ENCODE data around the gene BCL6. TPM values are rescaled to one million over a fixed set of nuclear protein-coding genes. Genes with fewer than 3 reads are reported as not detected.

The BCL6 gene
- total RNA-seq, 6 experiments from 2014 or later: 28.0 to 36.5 (median 31.1) TPM

DNA sequence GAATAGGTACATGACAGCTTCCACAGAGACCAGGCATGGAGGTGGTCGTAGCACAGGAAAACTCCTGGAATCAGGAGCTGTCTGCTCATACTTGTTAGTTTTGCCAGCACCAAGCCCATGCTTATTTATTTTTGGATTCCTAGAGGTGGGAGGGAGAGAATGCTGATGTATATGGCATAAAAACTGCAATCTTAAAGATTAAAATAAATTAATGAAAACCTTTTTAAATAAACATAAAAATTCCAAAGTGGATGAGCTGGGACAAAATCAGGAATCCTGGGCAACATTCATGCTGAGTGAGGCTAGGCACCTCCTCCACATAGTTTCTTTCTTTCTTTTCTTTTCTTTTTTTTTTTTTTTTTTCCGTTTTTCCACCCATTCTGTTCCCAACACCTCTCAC is 14.3 kb upstream of the BCL6 start:
- no peak for DNase-seq

DNA sequence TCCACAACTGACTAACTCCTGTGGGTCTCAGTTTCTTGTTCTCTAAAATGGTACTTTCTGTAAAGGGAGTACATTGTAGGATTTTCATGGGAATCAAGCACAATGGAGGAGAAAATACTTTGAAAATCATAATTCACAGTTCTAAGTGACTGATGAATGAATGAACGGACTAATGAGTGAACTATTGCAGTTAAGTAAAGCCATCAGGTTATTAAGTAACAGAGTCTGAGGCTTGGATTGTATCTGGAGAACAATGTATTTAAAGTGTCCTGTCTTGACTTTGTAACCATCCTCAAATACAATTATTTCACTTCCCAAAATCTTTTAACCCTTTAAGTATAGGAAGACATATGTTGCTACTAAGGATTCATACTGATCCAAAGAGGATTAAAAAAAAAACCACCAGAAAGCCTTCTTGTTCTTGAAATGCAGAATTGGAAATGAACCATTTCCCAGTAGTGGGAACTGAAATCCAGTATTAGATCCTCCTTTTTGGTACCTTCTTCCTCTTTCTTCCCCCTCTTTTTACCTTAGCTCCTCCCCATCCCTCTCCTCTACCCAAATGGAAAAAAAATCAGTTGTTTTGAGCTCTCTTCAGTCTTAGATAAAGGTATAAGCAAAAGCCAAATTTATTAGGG is 13.2 kb upstream of the BCL6 start:
- peaks cover 2% of the 10 kb centered on the region; the same call in 1 of the 2 replicates for H3K27me3 Mint-ChIP-seq (ENCODE audit: insufficient read depth)
- H3K9me3 Mint-ChIP-seq: no peaks in the 10 kb centered on the region
- TF ChIP-seq, protein P1, sequence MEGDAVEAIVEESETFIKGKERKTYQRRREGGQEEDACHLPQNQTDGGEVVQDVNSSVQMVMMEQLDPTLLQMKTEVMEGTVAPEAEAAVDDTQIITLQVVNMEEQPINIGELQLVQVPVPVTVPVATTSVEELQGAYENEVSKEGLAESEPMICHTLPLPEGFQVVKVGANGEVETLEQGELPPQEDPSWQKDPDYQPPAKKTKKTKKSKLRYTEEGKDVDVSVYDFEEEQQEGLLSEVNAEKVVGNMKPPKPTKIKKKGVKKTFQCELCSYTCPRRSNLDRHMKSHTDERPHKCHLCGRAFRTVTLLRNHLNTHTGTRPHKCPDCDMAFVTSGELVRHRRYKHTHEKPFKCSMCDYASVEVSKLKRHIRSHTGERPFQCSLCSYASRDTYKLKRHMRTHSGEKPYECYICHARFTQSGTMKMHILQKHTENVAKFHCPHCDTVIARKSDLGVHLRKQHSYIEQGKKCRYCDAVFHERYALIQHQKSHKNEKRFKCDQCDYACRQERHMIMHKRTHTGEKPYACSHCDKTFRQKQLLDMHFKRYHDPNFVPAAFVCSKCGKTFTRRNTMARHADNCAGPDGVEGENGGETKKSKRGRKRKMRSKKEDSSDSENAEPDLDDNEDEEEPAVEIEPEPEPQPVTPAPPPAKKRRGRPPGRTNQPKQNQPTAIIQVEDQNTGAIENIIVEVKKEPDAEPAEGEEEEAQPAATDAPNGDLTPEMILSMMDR (IDR thresholded peaks at IDR 0.05): no peak
- no peak overlapping the region for H3K27ac Mint-ChIP-seq
- peaks cover 12% of the 10 kb centered on the region for H3K4me1 Mint-ChIP-seq (ENCODE audit: low read depth)
- H3K4me3 Mint-ChIP-seq: no peak overlapping the region
- DNase-seq: no peak
- H3K36me3 Mint-ChIP-seq (ENCODE audit: low read depth): no peaks in the 10 kb centered on the region

More for the DNA sequence above, 14.3 kb upstream of the BCL6 start:
- Mint-ChIP-seq H3K27me3 (ENCODE audit: insufficient read depth) (peaks cover 2% of the 10 kb centered on the region; the same call in 1 of the 2 replicates), H3K9me3 (no peaks in the 10 kb centered on the region), H3K4me3 (no peak overlapping the region), H3K36me3 (ENCODE audit: low read depth) (no peaks in the 10 kb centered on the region), H3K4me1 (ENCODE audit: low read depth) (peaks cover 23% of the 10 kb centered on the region), H3K27ac (no peak overlapping the region)
- TF ChIP-seq, protein P1 (IDR thresholded peaks at IDR 0.05): no peak

DNA sequence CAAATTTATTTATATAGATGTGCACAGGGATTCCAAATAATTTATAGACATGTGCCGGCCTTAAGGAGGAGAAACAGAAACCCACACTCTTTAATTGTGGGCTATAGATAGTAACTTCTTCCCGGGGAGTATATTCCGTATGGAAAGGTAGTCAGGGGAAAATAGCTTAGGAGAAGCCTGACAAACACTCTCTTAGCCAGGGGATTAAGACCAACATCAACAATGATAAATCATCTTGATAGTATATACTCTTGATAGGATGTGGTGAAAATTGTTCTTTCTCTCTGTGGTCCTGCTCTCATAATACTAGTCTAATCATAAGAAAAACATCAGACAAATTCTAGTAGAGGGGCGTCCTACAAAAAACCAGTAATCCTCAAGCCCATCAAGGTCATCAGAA is 8.2 kb upstream of the BCL6 start:
- Mint-ChIP-seq H3K27ac (no peak overlapping the region), H3K4me1 (ENCODE audit: low read depth) (peaks cover 17% of the 10 kb centered on the region), H3K9me3 (no peaks in the 10 kb centered on the region), H3K27me3 (ENCODE audit: insufficient read depth) (peaks cover 2% of the 10 kb centered on the region; the same call in 1 of the 2 replicates), H3K36me3 (ENCODE audit: low read depth) (no peaks in the 10 kb centered on the region), H3K4me3 (no peak overlapping the region)
- TF ChIP-seq, protein P1 (IDR thresholded peaks at IDR 0.05): no peak
- DNase-seq: no peak

DNA sequence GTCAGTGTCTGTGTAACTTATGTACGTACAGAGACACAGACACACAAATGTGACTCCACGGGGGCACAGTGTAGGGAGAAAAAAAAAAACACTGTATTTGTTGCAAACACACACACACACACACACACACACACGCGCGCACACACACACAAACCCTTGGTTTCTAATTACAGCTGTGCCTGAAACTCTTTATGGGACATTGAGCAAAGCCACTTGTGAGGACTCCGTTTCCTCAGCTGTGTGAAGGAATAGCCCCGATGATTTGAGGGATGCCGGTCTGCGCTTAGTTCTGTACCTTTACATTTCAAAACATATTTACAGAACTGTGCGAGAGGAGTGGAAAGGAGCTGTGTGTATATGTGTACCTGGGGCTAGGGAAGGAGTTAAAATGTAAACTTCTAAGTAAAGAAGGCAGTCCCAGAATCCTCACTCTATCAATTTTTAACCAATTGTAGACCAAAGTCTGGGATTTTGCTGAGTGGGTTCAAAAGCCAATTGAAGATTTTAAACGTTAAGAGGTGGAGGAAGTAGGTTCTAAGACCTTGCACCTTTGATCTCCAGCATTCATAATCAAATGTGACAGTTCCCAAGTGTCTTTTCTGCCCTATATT is 5.3 kb upstream of the BCL6 start:
- Mint-ChIP-seq H3K4me3 (no peak overlapping the region), H3K27ac (no peak overlapping the region), H3K36me3 (ENCODE audit: low read depth) (no peaks in the 10 kb centered on the region), H3K27me3 (ENCODE audit: insufficient read depth) (no peaks in the 10 kb centered on the region; the same call in none of the 2 replicates), H3K9me3 (no peaks in the 10 kb centered on the region), H3K4me1 (ENCODE audit: low read depth) (peaks cover 43% of the 10 kb centered on the region)
- TF ChIP-seq, protein P1 (IDR thresholded peaks at IDR 0.05): no peak
- no peak for DNase-seq

DNA sequence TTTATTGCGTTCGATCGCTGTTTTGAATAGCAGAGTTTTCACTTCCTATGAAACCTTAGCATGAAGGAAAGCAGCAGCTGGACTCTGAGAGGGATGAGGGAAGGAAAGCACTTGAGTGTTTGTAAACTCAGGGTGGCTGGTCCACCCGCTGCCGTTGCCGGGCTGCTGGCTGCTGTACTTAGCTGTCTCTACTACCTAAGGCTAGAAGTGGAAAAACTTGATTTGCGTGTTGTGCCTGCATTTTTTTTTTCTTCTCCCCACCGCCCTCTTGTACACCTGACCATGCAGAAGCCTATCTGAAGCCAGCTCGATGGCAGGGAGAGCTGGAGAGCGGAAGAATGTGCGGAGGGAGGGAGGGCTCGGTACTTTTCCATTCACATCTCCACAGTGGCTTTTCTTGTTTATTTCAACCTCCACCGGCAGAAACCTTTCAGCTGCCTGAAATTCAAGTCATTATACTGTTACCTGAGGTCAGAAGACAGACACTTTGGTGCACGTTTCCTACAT is 4.8 kb upstream of the BCL6 start:
- no peak for DNase-seq
- no peaks in the 10 kb centered on the region; the same call in none of the 2 replicates for H3K27me3 Mint-ChIP-seq (ENCODE audit: insufficient read depth)
- TF ChIP-seq, protein P1 (IDR thresholded peaks at IDR 0.05): no peak
- peak overlapping the region; percentile 23; the same call in 1 of the 2 replicates for H3K4me3 Mint-ChIP-seq
- no peak overlapping the region for H3K27ac Mint-ChIP-seq
- H3K4me1 Mint-ChIP-seq (ENCODE audit: low read depth): peaks cover 43% of the 10 kb centered on the region
- no peaks in the 10 kb centered on the region for H3K36me3 Mint-ChIP-seq (ENCODE audit: low read depth)
- H3K9me3 Mint-ChIP-seq: no peaks in the 10 kb centered on the region

Data from HFFc6 (cell line).